K562 (cell line): ENCODE data around the gene IL12B. TPM values are rescaled to one million over a fixed set of nuclear protein-coding genes. Genes with fewer than 3 reads are reported as not detected.

Experiments used
- ATAC-seq: fragments of 200-7000 bp; cut with Tn5 transposase; 3 replicates; pipeline ENCODE4 v1.9.1; 2020; ENCODE audit warnings: moderate library complexity
- BruUV-seq: library from RNA; stranded (reverse); fragments of 400-500 nt; replicated peaks from 2 replicates; lab custom pipeline; 2021; lab: Mats Ljungman, UMichigan
- CTCF ChIA-PET: fragments of 300-600 bp; formaldehyde crosslinking; extraction: SDS; loops from one replicate; lab custom pipeline; 2021; ENCODE audit warnings: low intra/inter-chr PET ratio; lab: Yijun Ruan, JAX
- POLR2A ChIA-PET: fragments of 300-600, 350-650 bp; sonication (Branson Sonifier 250); formaldehyde crosslinking; extraction: SDS; loops from one replicate; lab custom pipeline; 2021; ENCODE audit warnings: antibody characterized with exemption, inconsistent platforms; lab: Yijun Ruan, JAX
- DNase-seq, 4 experiments: peaks; one replicate each; pipeline versions ENCODE4 v3.0.0 to v3.0.0-alpha.2; 2011 to 2018; ENCODE audit warnings: low spot score in 3 of 4, mixed read lengths in 3 of 4; ENCODE audit errors: extremely low read depth in 1 of 4
- FAIRE-seq: peaks from 2 replicates; lab custom pipeline; 2011; peaks lifted over from hg19 to GRCh38; lab: Jason Lieb, UNC
- H2AFZ ChIP-seq: 2 replicates; pipeline ENCODE4 v1.6.0; 2011; ENCODE audit warnings: low read depth, low read length, control low read depth, inconsistent platforms
- H3K27ac ChIP-seq: fragments of 200-600 bp; 3 replicates; pipeline ENCODE4 v1.8.0; 2011; ENCODE audit warnings: low read depth, mild to moderate bottlenecking, control low read depth, inconsistent platforms, low read length, moderate library complexity, mixed read lengths; ENCODE audit errors: extremely low read depth
- H3K27me3 ChIP-seq, 2 experiments: fragments of 300-600 bp in 1 of 2; 2 replicates in 1 of 2; 3 replicates in 1 of 2; pipeline versions ENCODE4 v1.6.0 to v1.8.0; 2011; ENCODE audit warnings: inconsistent platforms in 2 of 2, low read length in 2 of 2, mild to moderate bottlenecking in 1 of 2, mixed read lengths in 1 of 2, moderate library complexity in 1 of 2; ENCODE audit not compliant: control insufficient read depth in 2 of 2, insufficient read depth in 2 of 2
- H3K36me3 ChIP-seq: fragments of 300-600 bp; 3 replicates; pipeline ENCODE4 v1.8.0; 2011; ENCODE audit warnings: mild to moderate bottlenecking, low read length, inconsistent platforms; ENCODE audit not compliant: control insufficient read depth, insufficient read depth
- H3K4me1 ChIP-seq, 2 experiments: fragments of 200-600 bp in 1 of 2; replicated peaks in 1 of 2; 2 replicates in 1 of 2; 3 replicates in 1 of 2; pipeline versions ENCODE4 v1.5.1 to v1.8.0; 2011; ENCODE audit warnings: inconsistent platforms in 2 of 2, low read length in 2 of 2, mild to moderate bottlenecking in 1 of 2, mixed read lengths in 1 of 2, moderate library complexity in 1 of 2; ENCODE audit not compliant: control insufficient read depth in 2 of 2, insufficient read depth in 2 of 2
- H3K4me2 ChIP-seq: 2 replicates; pipeline ENCODE4 v1.6.1; 2011; ENCODE audit warnings: low read length, control low read depth, inconsistent platforms, mixed read lengths; ENCODE audit not compliant: insufficient read depth
- H3K4me3 ChIP-seq: fragments of 200-600 bp; sonication (generic), shearing (Covaris generic); 2 replicates; pipeline ENCODE4 v1.5.1; 2016; ENCODE audit warnings: control low read depth, inconsistent platforms
- H3K79me2 ChIP-seq: fragments of 200-600 bp; 3 replicates; pipeline ENCODE4 v1.8.0; 2011; ENCODE audit warnings: low read length, inconsistent platforms; ENCODE audit not compliant: control insufficient read depth, insufficient read depth
- H3K9ac ChIP-seq, 2 experiments: 2 replicates each; pipeline versions ENCODE4 v1.6.0 to v1.6.1; 2011; ENCODE audit warnings: low read depth in 2 of 2, low read length in 2 of 2, control low read depth in 1 of 2, inconsistent platforms in 1 of 2, mild to moderate bottlenecking in 1 of 2, mixed read lengths in 1 of 2; ENCODE audit not compliant: insufficient read depth in 1 of 2
- H3K9me1 ChIP-seq: one replicate; pipeline ENCODE4 v1.6.0; 2011; ENCODE audit warnings: inconsistent platforms, mild to moderate bottlenecking, low read length, moderate library complexity; ENCODE audit not compliant: control insufficient read depth, insufficient read depth
- H3K9me3 ChIP-seq: replicated peaks from 2 replicates; pipeline ENCODE4 v1.5.1; 2011; ENCODE audit warnings: low read depth, low read length, inconsistent platforms; ENCODE audit not compliant: control insufficient read depth, insufficient read depth
- H4K20me1 ChIP-seq: replicated peaks from 2 replicates; pipeline ENCODE4 v1.6.1; 2011; ENCODE audit warnings: low read length, inconsistent platforms, mixed read lengths; ENCODE audit not compliant: control insufficient read depth, insufficient read depth
- BRF1 ChIP-seq: IDR thresholded peaks from 3 replicates; pipeline ENCODE4 v1.6.1; 2011; ENCODE audit warnings: borderline replicate concordance, mild to moderate bottlenecking; ENCODE audit not compliant: insufficient read length; ENCODE audit errors: extremely low read depth
- MED1 ChIP-seq: sonication (generic); formaldehyde crosslinking; IDR thresholded peaks from 2 replicates; pipeline ENCODE4 v1.8.1; 2023; ENCODE audit warnings: missing genetic modification reagents, borderline replicate concordance
- RBM25 ChIP-seq: fragments of 200-400 bp; formaldehyde crosslinking; IDR thresholded peaks from 2 replicates; pipeline ENCODE4 v1.6.1; 2018; ENCODE audit warnings: low read length, low read depth, moderate library complexity; ENCODE audit not compliant: severe bottlenecking
- TOE1 ChIP-seq, 2 experiments: fragments of 450-650 bp in 1 of 2; sonication (generic) in 1 of 2; formaldehyde crosslinking in 1 of 2; IDR thresholded peaks; 2 replicates each; pipeline versions ENCODE4 v1.7.1 to v1.8.0; 2016 to 2022; ENCODE audit warnings: borderline replicate concordance in 2 of 2, mild to moderate bottlenecking in 2 of 2, antibody characterized with exemption in 1 of 2, inconsistent platforms in 1 of 2, low read depth in 1 of 2, missing genetic modification reagents in 1 of 2, moderate library complexity in 1 of 2
- ZNF316 ChIP-seq: fragments of 450-650 bp; IDR thresholded peaks from 2 replicates; pipeline ENCODE4 v1.6.1; 2016
- ZNF699 ChIP-seq: fragments of 250-450 bp; sonication (Bioruptor Pico); IDR thresholded peaks from 2 replicates; pipeline ENCODE4 v1.8.0; 2021; ENCODE audit warnings: mild to moderate bottlenecking, moderate library complexity; ENCODE audit not compliant: insufficient replicate concordance
- WGBS: fragments of 100-300 bp; shearing (Covaris generic); methylation state at CpG from one replicate; pipeline ENCODE4 v1.1.6; 2016; ENCODE audit warnings: low coverage, mixed read lengths; ENCODE audit not compliant: insufficient coverage; ENCODE audit errors: missing lambda C conversion rate; 5-methylcytosine and 5-hydroxymethylcytosine counted together
- in situ Hi-C: fragments of 300-500 bp; cut with MboI; formaldehyde crosslinking; loops from 4 replicates; pipeline ENCODE4 v1.15.0; 2018; ENCODE audit warnings: inconsistent platforms, mixed read lengths
- intact Hi-C: fragments of 100-400 bp; cut with micrococcal nuclease; formaldehyde crosslinking; loops from 2 replicates; pipeline ENCODE4 v1.14.2; 2022
- polyA plus RNA-seq, 8 experiments: library from polyadenylated mRNA; depleted of rRNA in 4 of 8; stranded (reverse) in 5 of 8; unstranded in 3 of 8; fragments of >200 nt; fragmentation: Nextera tagmentation in 2 of 8; fragmentation: Illumina TruSeq in 1 of 8; extraction: Ambion mirVana in 2 of 8; extraction: Trizol in 1 of 8; gene quantifications; 2 replicates each; pipeline versions ENCODE4 v1.2.1 to v1.2.3, GENCODE V29; 2011 to 2014; ENCODE audit warnings: inconsistent platforms in 1 of 8, missing spikeins in 1 of 8
- total RNA-seq, 7 experiments: library from RNA; depleted of rRNA in 6 of 7; stranded (reverse); fragments of >200 nt in 6 of 7; fragmentation: Illumina TruSeq in 2 of 7; extraction: Trizol in 2 of 7; gene quantifications; 2 replicates each; pipeline versions ENCODE4 v1.2.1 to v1.2.3, GENCODE V29; 2011 to 2021; ENCODE audit warnings: low replicate concordance in 1 of 7
- TF ChIP-seq, protein P1 (sequence below): sonication (generic); formaldehyde crosslinking; IDR thresholded peaks from 2 replicates; pipeline ENCODE4 v1.8.0; 2023; ENCODE audit warnings: mild to moderate bottlenecking, missing genetic modification reagents
- TF ChIP-seq, protein P2 (sequence below): sonication (generic); formaldehyde crosslinking; IDR thresholded peaks from 2 replicates; pipeline ENCODE4 v1.8.0; 2022; ENCODE audit warnings: missing genetic modification reagents, mild to moderate bottlenecking, borderline replicate concordance
- TF ChIP-seq, protein P3 (sequence below): fragments of 250-450 bp; sonication (Bioruptor Pico); IDR thresholded peaks from 2 replicates; pipeline ENCODE4 v1.4.0; 2020; ENCODE audit warnings: borderline replicate concordance

Gene IL12B
- total and polyA plus RNA-seq, 9 of the 15 experiments (the other 6 are each of a cell fraction or from before 2014, with no cell fraction given): not detected

DNA sequence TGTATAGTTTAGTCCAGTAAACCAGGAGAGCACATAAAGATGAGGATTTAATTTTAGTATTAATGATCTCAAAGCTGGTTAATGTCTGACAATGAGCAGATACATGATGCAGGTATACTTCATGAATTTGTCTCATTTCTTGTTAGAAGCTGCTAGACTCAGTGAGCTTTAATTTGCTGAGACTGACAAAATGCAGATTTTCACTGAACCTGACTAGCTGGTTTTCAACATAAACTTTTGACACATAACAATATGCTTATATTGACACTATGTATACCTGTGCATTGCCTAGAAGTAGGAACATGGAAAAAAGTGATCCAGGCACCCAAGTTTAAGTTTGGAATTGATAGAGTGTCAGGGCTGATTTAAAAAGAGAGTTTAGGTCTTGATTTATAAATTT, 56.4 kb downstream of the IL12B start:
- Histone ChIP-seq H3K79me2 (no peaks in the 10 kb centered on the region), H3K9ac (no peak overlapping the region), H3K9me1 (no peaks in the 10 kb centered on the region), H4K20me1 (no peaks in the 10 kb centered on the region), H2AFZ (no peak overlapping the region), H3K4me2 (no peak overlapping the region), H3K4me3 (no peak overlapping the region), H3K36me3 (peaks cover 74% of the 10 kb centered on the region), H3K27me3 (no peaks in the 10 kb centered on the region), H3K9me3 (no peaks in the 10 kb centered on the region), H3K27ac (no peak overlapping the region), H3K4me1 (no peaks in the 10 kb centered on the region)
- ChIA-PET POLR2A (interaction anchor here (0.7 to 1.1 kb wide), 2 partner anchors 10 to 66 kb away, joined by 4 to 5 read pairs; no protein-coding TSS in a partner anchor), CTCF (no interaction called here)
- ATAC-seq (no peak), FAIRE-seq (no peak), DNase-seq (no peak)
- in situ Hi-C loops (no loop called here), intact Hi-C loops (no loop called here)
- TF ChIP-seq ZNF316: peak; percentile 33; the same call in 1 of the 2 replicates
- TF ChIP-seq, protein P1, sequence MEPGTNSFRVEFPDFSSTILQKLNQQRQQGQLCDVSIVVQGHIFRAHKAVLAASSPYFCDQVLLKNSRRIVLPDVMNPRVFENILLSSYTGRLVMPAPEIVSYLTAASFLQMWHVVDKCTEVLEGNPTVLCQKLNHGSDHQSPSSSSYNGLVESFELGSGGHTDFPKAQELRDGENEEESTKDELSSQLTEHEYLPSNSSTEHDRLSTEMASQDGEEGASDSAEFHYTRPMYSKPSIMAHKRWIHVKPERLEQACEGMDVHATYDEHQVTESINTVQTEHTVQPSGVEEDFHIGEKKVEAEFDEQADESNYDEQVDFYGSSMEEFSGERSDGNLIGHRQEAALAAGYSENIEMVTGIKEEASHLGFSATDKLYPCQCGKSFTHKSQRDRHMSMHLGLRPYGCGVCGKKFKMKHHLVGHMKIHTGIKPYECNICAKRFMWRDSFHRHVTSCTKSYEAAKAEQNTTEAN (CRISPR knock-in tag): no peak
- no TSS peak for BruUV-seq

DNA sequence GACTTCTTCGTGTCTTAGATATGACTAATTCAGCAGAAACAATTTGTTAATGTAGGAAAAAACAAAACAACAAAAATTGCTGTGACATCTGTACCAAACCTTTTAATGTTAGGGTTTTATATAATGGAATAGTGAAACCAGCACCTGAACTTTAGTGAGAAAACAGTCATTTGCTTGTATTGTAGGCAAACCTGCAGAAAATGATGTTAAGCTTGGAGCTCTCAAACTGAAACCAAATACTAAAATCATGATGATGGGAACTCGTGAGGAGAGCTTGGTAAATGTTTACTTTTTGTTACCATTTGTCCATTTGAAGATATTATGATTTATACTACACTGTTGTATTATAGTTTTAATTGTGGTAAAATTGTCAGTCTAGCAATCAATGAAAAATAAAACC, 60.6 kb downstream of the IL12B start:
- no TSS peak for BruUV-seq
- POLR2A ChIA-PET: no interaction called here
- H3K36me3 ChIP-seq: peaks cover 64% of the 10 kb centered on the region
- in situ Hi-C loops (no loop called here), intact Hi-C loops (no loop called here)
- H3K27ac ChIP-seq: no peak overlapping the region
- no peak overlapping the region for H2AFZ ChIP-seq
- peaks cover 9% of the 10 kb centered on the region; the same call in 2 of the 3 replicates for H3K79me2 ChIP-seq
- CTCF ChIA-PET: no interaction called here
- no peak overlapping the region for H3K9ac ChIP-seq
- no peaks in the 10 kb centered on the region for H3K9me3 ChIP-seq
- WGBS: 73% methylated on average over 2 of the region's 2 CpGs
- no peaks in the 10 kb centered on the region for H3K4me1 ChIP-seq
- ATAC-seq: no peak
- DNase-seq: no peak
- H3K4me2 ChIP-seq: no peak overlapping the region
- no peaks in the 10 kb centered on the region for H3K9me1 ChIP-seq
- no peak overlapping the region for H3K4me3 ChIP-seq
- no peaks in the 10 kb centered on the region for H4K20me1 ChIP-seq
- H3K27me3 ChIP-seq: no peaks in the 10 kb centered on the region
- no peak for FAIRE-seq
- TF ChIP-seq RBM25: no peak
- no peak for TF ChIP-seq BRF1
- TF ChIP-seq, protein P2, sequence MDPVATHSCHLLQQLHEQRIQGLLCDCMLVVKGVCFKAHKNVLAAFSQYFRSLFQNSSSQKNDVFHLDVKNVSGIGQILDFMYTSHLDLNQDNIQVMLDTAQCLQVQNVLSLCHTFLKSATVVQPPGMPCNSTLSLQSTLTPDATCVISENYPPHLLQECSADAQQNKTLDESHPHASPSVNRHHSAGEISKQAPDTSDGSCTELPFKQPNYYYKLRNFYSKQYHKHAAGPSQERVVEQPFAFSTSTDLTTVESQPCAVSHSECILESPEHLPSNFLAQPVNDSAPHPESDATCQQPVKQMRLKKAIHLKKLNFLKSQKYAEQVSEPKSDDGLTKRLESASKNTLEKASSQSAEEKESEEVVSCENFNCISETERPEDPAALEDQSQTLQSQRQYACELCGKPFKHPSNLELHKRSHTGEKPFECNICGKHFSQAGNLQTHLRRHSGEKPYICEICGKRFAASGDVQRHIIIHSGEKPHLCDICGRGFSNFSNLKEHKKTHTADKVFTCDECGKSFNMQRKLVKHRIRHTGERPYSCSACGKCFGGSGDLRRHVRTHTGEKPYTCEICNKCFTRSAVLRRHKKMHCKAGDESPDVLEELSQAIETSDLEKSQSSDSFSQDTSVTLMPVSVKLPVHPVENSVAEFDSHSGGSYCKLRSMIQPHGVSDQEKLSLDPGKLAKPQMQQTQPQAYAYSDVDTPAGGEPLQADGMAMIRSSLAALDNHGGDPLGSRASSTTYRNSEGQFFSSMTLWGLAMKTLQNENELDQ (CRISPR knock-in tag): no peak
- TF ChIP-seq ZNF699 (CRISPR knock-in tag): no peak
- TF ChIP-seq, protein P3, sequence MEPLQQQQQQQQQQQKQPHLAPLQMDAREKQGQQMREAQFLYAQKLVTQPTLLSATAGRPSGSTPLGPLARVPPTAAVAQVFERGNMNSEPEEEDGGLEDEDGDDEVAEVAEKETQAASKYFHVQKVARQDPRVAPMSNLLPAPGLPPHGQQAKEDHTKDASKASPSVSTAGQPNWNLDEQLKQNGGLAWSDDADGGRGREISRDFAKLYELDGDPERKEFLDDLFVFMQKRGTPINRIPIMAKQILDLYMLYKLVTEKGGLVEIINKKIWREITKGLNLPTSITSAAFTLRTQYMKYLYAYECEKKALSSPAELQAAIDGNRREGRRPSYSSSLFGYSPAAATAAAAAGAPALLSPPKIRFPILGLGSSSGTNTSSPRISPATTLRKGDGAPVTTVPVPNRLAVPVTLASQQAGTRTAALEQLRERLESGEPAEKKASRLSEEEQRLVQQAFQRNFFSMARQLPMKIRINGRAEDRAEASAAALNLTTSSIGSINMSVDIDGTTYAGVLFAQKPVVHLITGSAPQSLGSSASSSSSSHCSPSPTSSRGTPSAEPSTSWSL: no peak
- no peak for TF ChIP-seq TOE1 (IDR thresholded peaks at IDR 0.05; ENCODE audit: borderline replicate concordance)
- TF ChIP-seq TOE1 (CRISPR knock-in tag; IDR thresholded peaks at IDR 0.05; ENCODE audit: borderline replicate concordance, low read depth): no peak
- no peak for TF ChIP-seq MED1 (CRISPR knock-in tag)
